Cerebellar nuclear complex (tissue), 1 donor: Measurements from ENCODE around the gene LHFPL2.
"Not testable (repeated sequence)": the region's sequence is repeated elsewhere in the genome, so short reads cannot be mapped to it uniquely, and the experiment has no call there.

Experiments used
- DNase-seq, 2 experiments: peaks; one replicate each; lab custom pipeline; 2025; lab: John Stamatoyannopoulos, UW

The LHFPL2 gene

GRCh38 chr5:78620119-78620518 is 28.5 kb downstream of the LHFPL2 start:
- DNase-seq = not testable (repeated sequence)

- DNase-seq = no peak
Measured at GRCh38 chr5:78618303-78618702, 30.3 kb downstream of the LHFPL2 start.

GRCh38 chr5:78615697-78616096 is 32.9 kb downstream of the LHFPL2 start:
- no peak for DNase-seq

GRCh38 chr5:78614816-78615215 is 33.8 kb downstream of the LHFPL2 start:
- DNase-seq = no peak

GRCh38 chr5:78613756-78614155 is 34.8 kb downstream of the LHFPL2 start:
- no peak for DNase-seq

- DNase-seq = no peak
Measured at GRCh38 chr5:78613151-78613533, 35.4 kb downstream of the LHFPL2 start.

GRCh38 chr5:78612227-78613150 is 36.1 kb downstream of the LHFPL2 start:
- DNase-seq = no peak

GRCh38 chr5:78611126-78611605 is 37.4 kb downstream of the LHFPL2 start:
- DNase-seq = no peak

GRCh38 chr5:78610636-78611035 is 37.9 kb downstream of the LHFPL2 start:
- DNase-seq = no peak

- no peak for DNase-seq
Measured at GRCh38 chr5:78610163-78610583, 38.4 kb downstream of the LHFPL2 start.

- DNase-seq = no peak
Measured at GRCh38 chr5:78607864-78608263, 40.7 kb downstream of the LHFPL2 start.

GRCh38 chr5:78606241-78606640 is 42.3 kb downstream of the LHFPL2 start:
- DNase-seq = no peak

GRCh38 chr5:78605611-78606010 is 43.0 kb downstream of the LHFPL2 start:
- DNase-seq = no peak

- no peak for DNase-seq
Measured at GRCh38 chr5:78604689-78605285, 43.8 kb downstream of the LHFPL2 start.

GRCh38 chr5:78603636-78604175 is 44.9 kb downstream of the LHFPL2 start:
- no peak for DNase-seq

- DNase-seq = no peak
Measured at GRCh38 chr5:78602400-78602799, 46.2 kb downstream of the LHFPL2 start.

GRCh38 chr5:78601559-78602314 is 46.8 kb downstream of the LHFPL2 start:
- no peak for DNase-seq

- no peak for DNase-seq
Measured at GRCh38 chr5:78600687-78601414, 47.7 kb downstream of the LHFPL2 start.

- no peak for DNase-seq
Measured at GRCh38 chr5:78598973-78599372, 49.6 kb downstream of the LHFPL2 start.

- DNase-seq = no peak
Measured at GRCh38 chr5:78597974-78598371, 50.6 kb downstream of the LHFPL2 start.
